ENCODE data around the gene TMPRSS11D. TPM values are rescaled to one million over a fixed set of nuclear protein-coding genes. Genes with fewer than 3 reads are reported as not detected.

The TMPRSS11D gene
- total RNA-seq, 1 donor from 2014 or later, result not detected

Other genes with a start within 250 kb of the TMPRSS11D start
- 230 and 342 TPM in 2 replicates for gene UBA6, start 182.8 kb downstream of the TMPRSS11D start, total RNA-seq
- gene GNRHR, start 129.6 kb downstream of the TMPRSS11D start, total RNA-seq, result not detected in 2 replicates
- 0.05 TPM in 1 of 2 replicates, not detected in the other for gene TMPRSS11A, start 79.5 kb upstream of the TMPRSS11D start, total RNA-seq
- gene TMPRSS11F, start 245.9 kb upstream of the TMPRSS11D start, total RNA-seq, result not detected in 2 replicates

Data from renal cortical epithelial cell (primary cell).